Measurements from ENCODE around the gene TSHZ3.

The TSHZ3 gene

GRCh38 chr19:31280287-31281006 lies 68.8 kb downstream of the TSHZ3 start:
- no peak for DNase-seq

- DNase-seq: no peak
These were observed 69.8 kb downstream of the TSHZ3 start for GRCh38 chr19:31279436-31279765.

GRCh38 chr19:31278555-31279435 lies 70.4 kb downstream of the TSHZ3 start:
- no peak for DNase-seq

GRCh38 chr19:31277516-31277915 lies 71.7 kb downstream of the TSHZ3 start:
- no peak for DNase-seq

- DNase-seq: no peak
These were observed 72.4 kb downstream of the TSHZ3 start for GRCh38 chr19:31276831-31277230.

GRCh38 chr19:31275068-31275334 lies 74.2 kb downstream of the TSHZ3 start:
- no peak for DNase-seq

GRCh38 chr19:31274251-31275067 lies 74.8 kb downstream of the TSHZ3 start:
- no peak for DNase-seq

GRCh38 chr19:31272583-31273106 lies 76.6 kb downstream of the TSHZ3 start:
- no peak for DNase-seq

- DNase-seq: no peak
These were observed 77.8 kb downstream of the TSHZ3 start for GRCh38 chr19:31271306-31271911.

GRCh38 chr19:31270897-31271296 lies 78.3 kb downstream of the TSHZ3 start:
- DNase-seq: no peak

GRCh38 chr19:31269425-31270127 lies 79.7 kb downstream of the TSHZ3 start:
- no peak for DNase-seq

GRCh38 chr19:31268751-31269383 lies 80.4 kb downstream of the TSHZ3 start:
- DNase-seq: no peak

- DNase-seq: no peak
These were observed 82.5 kb downstream of the TSHZ3 start for GRCh38 chr19:31266731-31267130.

- no peak for DNase-seq
These were observed 83.0 kb downstream of the TSHZ3 start for GRCh38 chr19:31266196-31266595.

- no peak for DNase-seq
These were observed 85.0 kb downstream of the TSHZ3 start for GRCh38 chr19:31264041-31264778.

GRCh38 chr19:31263328-31263727 lies 85.9 kb downstream of the TSHZ3 start:
- no peak for DNase-seq

GRCh38 chr19:31262725-31263191 lies 86.5 kb downstream of the TSHZ3 start:
- no peak for DNase-seq

GRCh38 chr19:31261603-31262212 lies 87.5 kb downstream of the TSHZ3 start:
- no peak for DNase-seq

- DNase-seq: no peak
These were observed 88.1 kb downstream of the TSHZ3 start for GRCh38 chr19:31261019-31261602.
